ENCODE measurements around the gene CTNNA2.
A peak's percentile ranks its signal among the peaks of the same experiment; 100 is the strongest.

CTNNA2 gene

DNA sequence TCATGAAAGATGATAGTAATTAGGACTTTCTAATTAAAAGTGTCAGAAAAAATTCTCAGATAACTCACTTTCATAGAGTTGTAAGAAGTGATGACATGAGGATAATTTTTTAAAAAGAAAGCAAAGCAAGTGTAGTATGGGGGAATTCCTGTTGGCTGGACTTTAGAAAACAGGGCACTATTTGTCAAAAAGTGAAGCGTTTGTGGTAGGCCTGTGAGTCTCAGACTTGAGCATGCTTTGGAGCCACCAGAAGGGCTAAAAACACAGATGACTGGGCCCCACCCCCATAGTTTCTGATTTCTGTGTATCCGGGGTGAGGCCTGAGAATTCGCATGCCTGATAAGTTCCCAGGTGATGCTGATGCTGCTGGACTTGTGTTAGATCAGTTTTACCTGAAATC lies 1014.3 kb downstream of the CTNNA2 start:
- no peak for DNase-seq

- no peak for DNase-seq
Measured at GRCh38 chr2:80529466-80530165, 1016.8 kb downstream of the CTNNA2 start.

DNA sequence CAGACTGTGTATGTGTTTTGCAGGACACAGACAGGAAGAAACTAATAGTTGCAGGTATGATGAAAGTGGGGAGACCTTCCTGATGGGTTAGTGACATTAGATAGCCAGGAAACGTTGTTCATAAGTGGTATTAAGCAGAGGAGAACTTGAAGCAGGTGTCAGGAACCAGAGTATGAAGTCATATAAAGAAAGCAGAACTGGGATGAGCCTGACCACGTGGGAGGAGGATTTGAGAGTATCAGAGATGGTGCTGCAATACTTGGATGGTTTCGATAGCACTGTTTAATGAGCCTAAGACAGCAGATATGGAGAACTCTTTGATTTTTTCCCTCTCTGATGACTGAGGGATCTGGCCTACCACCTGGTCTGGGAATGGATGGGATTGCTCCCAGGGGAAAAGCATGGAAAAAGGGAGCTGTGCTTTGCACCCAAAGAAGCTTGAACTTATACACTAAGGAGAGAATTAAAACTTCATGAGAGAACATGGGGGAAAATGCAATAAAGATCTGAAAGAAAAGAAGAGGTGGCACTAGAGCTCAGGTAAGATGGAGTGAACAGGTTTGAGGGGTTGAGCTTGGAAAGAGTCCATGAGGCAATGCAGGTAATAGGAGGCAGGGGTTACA lies 1017.7 kb downstream of the CTNNA2 start:
- DNase-seq = peak; percentile 9

- no peak for DNase-seq
Measured at GRCh38 chr2:80531319-80531718, 1018.5 kb downstream of the CTNNA2 start.

DNA sequence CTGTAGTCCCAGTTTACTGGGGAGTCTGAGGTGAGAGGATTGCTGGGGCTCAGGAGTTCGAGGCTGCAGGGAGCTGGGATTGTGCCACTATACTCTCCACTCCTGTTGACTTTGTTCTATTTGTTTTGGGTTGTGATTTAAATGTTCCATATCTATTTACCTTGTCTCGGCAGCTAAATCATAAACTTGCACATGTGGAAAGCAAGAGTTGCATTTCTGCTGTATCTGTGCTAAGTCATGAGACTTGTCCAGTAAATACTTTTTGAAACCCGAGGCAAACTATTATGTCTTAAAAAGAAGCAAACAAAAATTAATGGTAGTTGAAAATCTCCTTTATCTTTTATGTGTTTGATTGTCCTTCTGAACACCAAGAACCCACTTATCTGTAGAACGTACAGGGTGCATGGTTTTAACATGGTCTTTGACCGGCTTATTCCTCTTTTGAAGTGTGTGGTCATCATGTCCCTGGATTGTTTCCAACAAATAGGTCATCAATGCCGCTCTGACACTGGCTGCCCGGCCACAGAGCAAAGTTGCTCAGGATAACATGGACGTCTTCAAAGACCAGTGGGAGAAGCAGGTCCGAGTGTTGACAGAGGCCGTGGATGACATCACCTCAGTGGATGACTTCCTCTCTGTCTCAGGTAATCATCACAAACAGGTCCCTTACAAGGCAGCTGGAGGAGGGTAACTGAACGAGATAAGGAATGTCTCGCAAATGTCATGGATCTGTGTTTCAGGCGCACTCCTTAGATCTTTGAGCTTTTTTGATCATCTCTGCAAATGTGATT lies 1032.8 kb downstream of the CTNNA2 start:
- no peak for DNase-seq

GRCh38 chr2:80546766-80547165 lies 1033.9 kb downstream of the CTNNA2 start:
- no peak for DNase-seq

DNA sequence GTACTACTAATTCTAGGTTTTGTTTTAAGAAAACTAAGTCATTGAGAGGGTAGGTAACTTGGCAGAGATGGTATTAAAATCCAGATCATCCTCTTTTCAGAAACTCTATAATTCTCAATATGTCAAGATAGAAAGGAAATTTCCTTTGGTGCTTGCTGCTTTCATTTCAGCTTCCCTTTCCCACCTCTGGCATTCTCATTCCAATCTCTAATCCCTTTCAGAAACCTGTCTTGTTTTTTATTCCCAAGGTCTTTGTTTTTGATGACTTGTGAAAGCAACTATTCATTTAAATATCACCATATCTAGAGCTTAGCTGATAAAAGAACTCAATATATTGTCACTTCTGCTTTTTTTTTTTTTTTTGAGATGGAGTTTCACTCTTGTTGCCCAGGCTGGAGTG lies 1034.5 kb downstream of the CTNNA2 start:
- no peak for DNase-seq

DNA sequence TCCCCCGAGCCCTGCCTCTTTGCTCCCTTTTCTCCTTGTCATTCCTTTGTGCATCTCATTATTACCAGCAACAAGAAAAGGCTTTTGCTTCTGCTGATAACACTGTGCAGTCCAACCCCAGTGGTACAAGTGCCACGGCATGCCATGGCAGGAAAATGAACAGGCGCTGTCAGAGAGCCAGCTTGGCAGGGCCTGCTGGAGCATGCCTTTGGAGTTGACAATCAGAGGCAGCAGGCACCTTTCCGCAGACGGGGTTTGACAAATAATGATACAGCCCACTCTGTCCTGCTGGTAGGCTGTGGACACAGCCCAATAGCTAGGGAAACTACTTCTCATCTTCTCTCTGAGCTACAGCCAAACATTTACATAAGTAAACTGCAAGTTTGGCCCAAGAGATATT lies 1035.6 kb downstream of the CTNNA2 start:
- no peak for DNase-seq

- no peak for DNase-seq
Measured at GRCh38 chr2:80549901-80550300, 1037.0 kb downstream of the CTNNA2 start.

DNA sequence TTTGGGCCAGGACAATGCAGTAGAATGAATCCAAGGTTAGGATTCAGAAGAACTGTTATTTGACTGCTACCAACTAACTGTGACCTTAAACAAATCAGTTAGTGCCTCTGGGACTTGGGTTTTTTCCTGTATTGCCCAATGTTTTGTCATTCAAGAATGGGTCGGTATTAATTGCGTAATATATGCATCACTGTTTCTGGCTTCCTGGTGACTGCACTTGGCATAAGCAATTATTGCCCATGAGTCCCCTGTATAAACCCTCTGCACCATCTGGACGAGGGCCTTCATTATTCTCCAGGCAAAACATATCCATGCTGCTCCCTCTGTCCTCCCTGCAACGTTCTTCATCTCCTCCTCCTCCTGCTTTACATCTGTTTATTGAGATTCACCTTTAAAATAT lies 1047.5 kb downstream of the CTNNA2 start:
- DNase-seq = peak; percentile 17

GRCh38 chr2:80568011-80568410 lies 1055.2 kb downstream of the CTNNA2 start:
- no peak for DNase-seq

GRCh38 chr2:80573167-80573566 lies 1060.3 kb downstream of the CTNNA2 start:
- no peak for DNase-seq

- no peak for DNase-seq
Measured at GRCh38 chr2:80573950-80574349, 1061.1 kb downstream of the CTNNA2 start.

DNA sequence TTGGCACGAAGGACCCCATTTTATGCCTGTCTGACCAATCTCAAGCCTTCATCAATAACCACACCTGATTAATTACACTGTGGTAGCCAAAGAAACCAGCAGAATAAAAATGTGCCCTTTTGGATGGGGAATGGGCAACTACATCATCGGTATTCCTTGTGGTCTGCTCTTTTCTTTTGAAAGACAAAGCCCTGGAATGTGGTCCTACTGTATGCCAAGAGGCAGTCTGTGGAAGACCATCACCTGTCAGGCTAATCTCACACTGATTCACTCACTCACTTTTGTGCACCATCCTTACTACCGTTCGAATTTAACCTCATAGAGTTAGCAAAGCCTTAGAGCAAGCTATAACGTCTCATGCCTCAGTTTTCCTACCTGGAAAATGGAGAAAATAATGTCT lies 1066.9 kb downstream of the CTNNA2 start:
- no peak for DNase-seq

GRCh38 chr2:80591233-80591632 lies 1078.4 kb downstream of the CTNNA2 start:
- no peak for DNase-seq

GRCh38 chr2:80592106-80592505 lies 1079.3 kb downstream of the CTNNA2 start:
- no peak for DNase-seq

- no peak for DNase-seq
Measured at GRCh38 chr2:80610108-80610507, 1097.3 kb downstream of the CTNNA2 start.

DNA sequence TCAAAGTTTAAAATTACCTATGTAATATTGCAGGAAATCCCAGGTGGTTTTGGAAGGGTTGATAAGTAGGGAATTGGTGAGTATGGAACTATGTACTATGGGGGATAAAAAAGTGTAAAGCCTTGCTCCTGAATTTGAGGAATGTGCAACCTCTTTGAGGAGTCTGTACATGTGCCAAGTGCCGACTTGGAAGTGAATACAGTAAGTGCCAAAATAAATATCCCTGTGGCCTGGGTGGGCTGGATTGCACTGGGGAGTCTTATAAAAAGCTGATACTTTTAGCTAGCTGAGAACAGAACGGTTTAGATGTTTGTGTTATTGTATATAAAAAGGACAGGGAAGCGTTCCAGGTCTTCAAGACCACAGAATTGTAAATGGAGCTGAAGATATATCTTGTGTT lies 1108.8 kb downstream of the CTNNA2 start:
- no peak for DNase-seq

GRCh38 chr2:80624062-80624461 lies 1111.2 kb downstream of the CTNNA2 start:
- DNase-seq = no peak

DNA sequence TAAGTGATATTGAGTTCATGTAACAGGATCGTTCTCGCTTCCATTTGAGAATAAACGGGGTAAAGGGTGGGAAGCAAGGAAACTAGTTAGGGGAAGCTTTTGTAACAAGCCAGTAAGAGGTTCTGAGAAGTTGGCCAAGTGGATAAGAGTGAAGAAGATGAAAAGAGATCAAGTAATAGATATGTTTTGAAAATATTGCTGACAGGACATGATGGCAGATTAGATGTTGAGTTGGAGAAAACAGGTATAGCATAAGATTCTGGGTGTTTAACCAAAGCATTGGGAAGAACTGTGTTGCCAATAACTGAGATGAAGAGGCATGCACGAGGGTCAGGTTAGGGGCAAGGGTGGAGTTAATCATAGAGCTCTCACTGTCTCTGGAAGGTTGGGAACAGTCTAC lies 1121.7 kb downstream of the CTNNA2 start:
- DNase-seq = no peak

GRCh38 chr2:80638783-80639182 lies 1125.9 kb downstream of the CTNNA2 start:
- DNase-seq = no peak

DNA sequence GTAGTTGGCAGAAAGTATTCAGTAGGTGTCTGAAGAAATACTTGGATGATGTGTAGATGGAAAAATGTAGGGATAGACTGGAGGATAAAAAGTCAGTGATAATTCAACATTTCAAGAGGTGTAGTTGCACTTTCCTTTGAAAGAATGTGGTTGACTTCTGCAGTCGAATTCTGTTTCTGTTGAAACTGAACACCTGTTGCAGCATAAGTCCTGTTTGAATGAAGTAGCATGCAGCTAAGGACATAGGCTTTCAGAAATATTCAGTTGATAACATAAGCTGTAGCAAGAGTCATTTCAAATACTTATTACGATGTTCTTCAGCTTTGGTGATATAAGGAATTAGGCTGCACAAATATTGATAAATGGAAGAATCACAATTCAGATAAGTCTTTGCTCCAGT lies 1129.6 kb downstream of the CTNNA2 start:
- DNase-seq = no peak

GRCh38 chr2:80643598-80643997 lies 1130.7 kb downstream of the CTNNA2 start:
- no peak for DNase-seq

DNA sequence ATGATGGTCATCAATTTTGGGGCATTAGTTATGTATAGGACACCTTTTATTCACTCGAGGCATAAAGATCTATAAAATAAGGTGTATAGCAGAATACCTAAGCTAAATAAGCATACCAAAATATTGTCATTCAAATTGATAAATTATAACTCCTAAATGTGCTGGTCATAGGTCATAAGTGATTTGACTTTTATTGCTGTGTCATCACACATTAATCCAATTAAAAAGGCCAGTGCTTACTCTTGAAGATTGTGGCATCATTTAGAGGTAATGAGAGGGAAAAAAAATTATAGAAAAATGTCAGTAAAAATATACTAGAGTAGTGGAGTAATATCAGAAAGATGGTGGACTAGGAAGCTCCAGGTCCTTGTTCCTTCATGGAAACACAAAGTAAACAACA lies 1138.6 kb downstream of the CTNNA2 start:
- DNase-seq = no peak
